OCI-LY7 (cell line): Measurements from ENCODE around the gene GABRB3. TPM values are rescaled to one million over a fixed set of nuclear protein-coding genes. Genes with fewer than 3 reads are reported as not detected.

ENCODE experiments used
- BruUV-seq: library from RNA; stranded (reverse); fragments of 400-500 nt; replicated peaks from 2 replicates; lab custom pipeline; 2021; lab: Mats Ljungman, UMichigan
- CTCF ChIA-PET: fragments of 300-600 bp; sonication (Branson Sonifier 250); formaldehyde crosslinking; loops from one replicate; lab custom pipeline; 2022; ENCODE audit warnings: antibody characterized with exemption; ENCODE audit not compliant: unreplicated experiment; lab: Charles Lee
- POLR2A ChIA-PET: fragments of 300-600 bp; sonication (Branson Sonifier 250); formaldehyde crosslinking; loops from one replicate; lab custom pipeline; 2022; ENCODE audit warnings: antibody characterized with exemption; lab: Charles Lee
- DNase-seq: peaks from one replicate; pipeline ENCODE4 v3.0.0-alpha.2; 2015; ENCODE audit warnings: low spot score
- H2AFZ ChIP-seq: fragments of 200-600 bp; sonication (generic), shearing (Covaris generic); 2 replicates; pipeline ENCODE4 v1.6.1; 2014; ENCODE audit warnings: mild to moderate bottlenecking, antibody characterized with exemption, low read length, moderate library complexity
- H3K27ac ChIP-seq: fragments of 200-600 bp; sonication (generic); 2 replicates; pipeline ENCODE4 v1.5.1; 2014; ENCODE audit warnings: mixed run types, low read depth, mild to moderate bottlenecking, moderate library complexity, low read length, inconsistent platforms; ENCODE audit not compliant: poor library complexity, severe bottlenecking
- H3K36me3 ChIP-seq: fragments of 200-600 bp; sonication (generic); 2 replicates; pipeline ENCODE4 v1.6.1; 2014; ENCODE audit warnings: mild to moderate bottlenecking, antibody characterized with exemption, low read length, moderate library complexity, mixed read lengths; ENCODE audit not compliant: insufficient read depth
- H3K4me1 ChIP-seq: fragments of 200-600 bp; sonication (generic); 2 replicates; pipeline ENCODE4 v1.5.1; 2014; ENCODE audit warnings: mild to moderate bottlenecking, low read length; ENCODE audit not compliant: insufficient read depth, poor library complexity, severe bottlenecking
- H3K4me2 ChIP-seq: fragments of 200-600 bp; sonication (generic); 2 replicates; pipeline ENCODE4 v1.6.1; 2014; ENCODE audit warnings: mild to moderate bottlenecking, low read length
- H3K4me3 ChIP-seq: fragments of 200-600 bp; sonication (generic); 2 replicates; pipeline ENCODE4 v1.5.1; 2014; ENCODE audit warnings: mild to moderate bottlenecking, low read depth, low read length; ENCODE audit not compliant: poor library complexity, severe bottlenecking
- H3K79me2 ChIP-seq: fragments of 200-600 bp; sonication (generic); 2 replicates; pipeline ENCODE4 v1.6.1; 2016; ENCODE audit warnings: low read depth, mild to moderate bottlenecking, low read length, moderate library complexity, mixed read lengths; ENCODE audit not compliant: insufficient read depth
- H3K9me2 ChIP-seq: fragments of 200-600 bp; sonication (generic); 2 replicates; pipeline ENCODE4 v1.6.1; 2016; ENCODE audit warnings: mild to moderate bottlenecking, low read length, mixed read lengths; ENCODE audit not compliant: insufficient read depth
- H3K9me3 ChIP-seq: fragments of 200-600 bp; sonication (generic); 2 replicates; pipeline ENCODE4 v1.6.1; 2014; ENCODE audit warnings: mild to moderate bottlenecking, mixed run types, low read length, mixed read lengths
- H4K20me1 ChIP-seq: fragments of 200-600 bp; sonication (generic); 2 replicates; pipeline ENCODE4 v1.6.1; 2014; ENCODE audit warnings: mild to moderate bottlenecking, antibody characterized with exemption, low read length, moderate library complexity, mixed read lengths; ENCODE audit not compliant: insufficient read depth
- CTCF ChIP-seq: fragments of 200-600 bp; sonication (generic); conservative IDR thresholded peaks from 2 replicates; pipeline ENCODE4 v1.5.1; 2014; ENCODE audit warnings: mild to moderate bottlenecking, antibody characterized with exemption, low read length, moderate library complexity, mixed read lengths
- EZH2phosphoT487 ChIP-seq: fragments of 200-600 bp; sonication (generic); IDR thresholded peaks from 2 replicates; pipeline ENCODE4 v1.6.1; 2018; ENCODE audit warnings: low read depth, borderline replicate concordance, mild to moderate bottlenecking, mixed run types, antibody characterized with exemption, low read length, moderate library complexity, mixed read lengths
- intact Hi-C: fragments of 100-400 bp; cut with micrococcal nuclease; formaldehyde crosslinking; loops from one replicate; pipeline ENCODE4 v1.10.0; 2022; ENCODE audit not compliant: unreplicated experiment
- total RNA-seq, 2 experiments: library from RNA; depleted of rRNA in 1 of 2; stranded (reverse); fragments of >200 nt in 1 of 2; shearing (Covaris generic) in 1 of 2; gene quantifications; 2 replicates each; pipeline ENCODE4 v1.2.3, GENCODE V29; 2014 to 2022

GABRB3 gene
- total RNA-seq, 2 experiments from 2014 or later, result 2.8 to 6.5 TPM

GRCh38 chr15:26716069-26716468, 56.8 kb downstream of the GABRB3 start:
- no peak overlapping the region for H2AFZ ChIP-seq
- POLR2A ChIA-PET, result no interaction called here
- TF ChIP-seq EZH2phosphoT487, result no peak
- no peaks in the 10 kb centered on the region for H3K4me1 ChIP-seq
- CTCF ChIA-PET, result no interaction called here
- no peak overlapping the region for H3K27ac ChIP-seq
- H3K79me2 ChIP-seq, result no peaks in the 10 kb centered on the region
- no peak overlapping the region for H3K4me2 ChIP-seq
- H4K20me1 ChIP-seq, result no peaks in the 10 kb centered on the region
- DNase-seq, result no peak
- H3K4me3 ChIP-seq, result no peak overlapping the region
- no peaks in the 10 kb centered on the region for H3K9me2 ChIP-seq
- H3K9me3 ChIP-seq, result no peaks in the 10 kb centered on the region
- intact Hi-C loops, result no loop called here
- BruUV-seq, result no TSS peak
- no peaks in the 10 kb centered on the region for H3K36me3 ChIP-seq

- H3K4me1 ChIP-seq, result no peaks in the 10 kb centered on the region
- H3K9me3 ChIP-seq, result no peaks in the 10 kb centered on the region
- no peak overlapping the region for H3K27ac ChIP-seq
- no peaks in the 10 kb centered on the region for H3K79me2 ChIP-seq
- H3K9me2 ChIP-seq, result no peaks in the 10 kb centered on the region
- no peaks in the 10 kb centered on the region for H3K36me3 ChIP-seq
- H3K4me2 ChIP-seq, result no peak overlapping the region
- no peaks in the 10 kb centered on the region for H4K20me1 ChIP-seq
- intact Hi-C loops, result no loop called here
- H2AFZ ChIP-seq, result no peak overlapping the region
- POLR2A ChIA-PET, result no interaction called here
- BruUV-seq, result no TSS peak
- CTCF ChIA-PET, result no interaction called here
- TF ChIP-seq EZH2phosphoT487 (no peak), CTCF (no peak)
- no peak for DNase-seq
- H3K4me3 ChIP-seq, result no peak overlapping the region
Measured at GRCh38 chr15:26713498-26713897, 59.4 kb downstream of the GABRB3 start.

- TF ChIP-seq CTCF, result no peak
- TF ChIP-seq EZH2phosphoT487, result no peak
- POLR2A ChIA-PET, result no interaction called here
- CTCF ChIA-PET, result no interaction called here
- DNase-seq, result no peak
- Histone ChIP-seq H3K79me2 (no peaks in the 10 kb centered on the region), H3K27ac (no peak overlapping the region), H2AFZ (no peak overlapping the region), H4K20me1 (no peaks in the 10 kb centered on the region), H3K4me1 (no peaks in the 10 kb centered on the region), H3K9me3 (no peaks in the 10 kb centered on the region), H3K4me3 (no peak overlapping the region), H3K4me2 (no peak overlapping the region), H3K9me2 (no peaks in the 10 kb centered on the region), H3K36me3 (no peaks in the 10 kb centered on the region)
- intact Hi-C loops, result no loop called here
- BruUV-seq, result no TSS peak
Measured at GRCh38 chr15:26712335-26712734, 60.5 kb downstream of the GABRB3 start.
